GM19438 (cell line): ENCODE results near the gene CD72.
"Not testable (repeated sequence)": the region's sequence is repeated elsewhere in the genome, so short reads cannot be mapped to it uniquely, and the experiment has no call there.

ENCODE experiments used
- ATAC-seq: cut with Tn5 transposase; IDR thresholded peaks from one replicate; pipeline ENCODE4 v1.9.1; 2021; ENCODE audit warnings: low read depth; ENCODE audit not compliant: unreplicated experiment

Gene CD72

GRCh38 chr9:35598866-35599590 lies 19.2 kb downstream of the CD72 start:
- no peak for ATAC-seq

- ATAC-seq: not testable (repeated sequence)
Measured at GRCh38 chr9:35596907-35597306, 21.3 kb downstream of the CD72 start.

GRCh38 chr9:35594471-35594870 lies 23.7 kb downstream of the CD72 start:
- ATAC-seq: no peak

GRCh38 chr9:35593581-35593980 lies 24.6 kb downstream of the CD72 start:
- no peak for ATAC-seq

- not testable (repeated sequence) for ATAC-seq
Measured at GRCh38 chr9:35588506-35588905, 29.7 kb downstream of the CD72 start.

GRCh38 chr9:35584681-35585080 lies 33.5 kb downstream of the CD72 start:
- not testable (repeated sequence) for ATAC-seq

- not testable (repeated sequence) for ATAC-seq
Measured at GRCh38 chr9:35583521-35583920, 34.7 kb downstream of the CD72 start.

GRCh38 chr9:35579659-35580227 lies 38.5 kb downstream of the CD72 start:
- ATAC-seq: not testable (repeated sequence)

GRCh38 chr9:35579130-35579529 lies 39.1 kb downstream of the CD72 start:
- ATAC-seq: no peak

GRCh38 chr9:35577486-35577885 lies 40.7 kb downstream of the CD72 start:
- no peak for ATAC-seq

GRCh38 chr9:35575478-35575877 lies 42.7 kb downstream of the CD72 start:
- no peak for ATAC-seq

- no peak for ATAC-seq
Measured at GRCh38 chr9:35574578-35575122, 43.6 kb downstream of the CD72 start.

GRCh38 chr9:35570709-35571504 lies 47.3 kb downstream of the CD72 start:
- no peak for ATAC-seq

GRCh38 chr9:35569206-35569605 lies 49.0 kb downstream of the CD72 start:
- ATAC-seq: no peak

GRCh38 chr9:35568196-35568595 lies 50.0 kb downstream of the CD72 start:
- no peak for ATAC-seq

GRCh38 chr9:35566417-35566816 lies 51.8 kb downstream of the CD72 start:
- no peak for ATAC-seq

- no peak for ATAC-seq
Measured at GRCh38 chr9:35564658-35565061, 53.6 kb downstream of the CD72 start.

- no peak for ATAC-seq
Measured at GRCh38 chr9:35563791-35564197, 54.4 kb downstream of the CD72 start.

GRCh38 chr9:35562895-35563780 lies 55.1 kb downstream of the CD72 start:
- ATAC-seq: no peak
